GM21367 (cell line): ENCODE results near the gene PARD6G.
"Not testable (repeated sequence)": the region's sequence is repeated elsewhere in the genome, so short reads cannot be mapped to it uniquely, and the experiment has no call there.

Experiments used
- ATAC-seq: cut with Tn5 transposase; IDR thresholded peaks from one replicate; pipeline ENCODE4 v1.9.1; 2021; ENCODE audit not compliant: unreplicated experiment

The PARD6G gene

DNA sequence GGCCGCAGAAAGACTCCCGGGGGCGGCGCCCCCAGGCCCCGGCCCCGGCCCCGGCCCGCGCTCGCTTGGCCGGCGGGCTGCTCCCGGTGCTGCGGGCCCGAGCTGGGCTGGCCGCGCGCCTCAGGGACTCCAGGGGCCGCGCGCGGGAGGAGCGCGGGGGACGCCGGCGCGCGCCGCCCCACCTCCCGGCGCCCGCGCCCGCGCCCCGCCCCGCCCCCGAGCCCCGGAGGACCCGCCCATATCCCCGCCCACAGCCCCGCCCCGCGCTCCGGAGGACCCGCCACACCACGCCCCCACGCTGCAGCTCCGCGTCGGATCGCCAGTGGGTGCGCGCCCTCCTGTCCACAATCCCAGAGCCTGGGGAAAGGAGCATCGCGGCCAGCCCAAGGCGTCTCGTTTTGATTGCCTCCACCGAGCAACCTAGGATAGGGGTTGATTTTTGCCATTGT, at the start of gene PARD6G:
PARD6G (minus strand) TSS at position 122 of the 449 bp plus-strand sequence. CDS start 166 bp downstream, outside the sequence.
- no peak for ATAC-seq

DNA sequence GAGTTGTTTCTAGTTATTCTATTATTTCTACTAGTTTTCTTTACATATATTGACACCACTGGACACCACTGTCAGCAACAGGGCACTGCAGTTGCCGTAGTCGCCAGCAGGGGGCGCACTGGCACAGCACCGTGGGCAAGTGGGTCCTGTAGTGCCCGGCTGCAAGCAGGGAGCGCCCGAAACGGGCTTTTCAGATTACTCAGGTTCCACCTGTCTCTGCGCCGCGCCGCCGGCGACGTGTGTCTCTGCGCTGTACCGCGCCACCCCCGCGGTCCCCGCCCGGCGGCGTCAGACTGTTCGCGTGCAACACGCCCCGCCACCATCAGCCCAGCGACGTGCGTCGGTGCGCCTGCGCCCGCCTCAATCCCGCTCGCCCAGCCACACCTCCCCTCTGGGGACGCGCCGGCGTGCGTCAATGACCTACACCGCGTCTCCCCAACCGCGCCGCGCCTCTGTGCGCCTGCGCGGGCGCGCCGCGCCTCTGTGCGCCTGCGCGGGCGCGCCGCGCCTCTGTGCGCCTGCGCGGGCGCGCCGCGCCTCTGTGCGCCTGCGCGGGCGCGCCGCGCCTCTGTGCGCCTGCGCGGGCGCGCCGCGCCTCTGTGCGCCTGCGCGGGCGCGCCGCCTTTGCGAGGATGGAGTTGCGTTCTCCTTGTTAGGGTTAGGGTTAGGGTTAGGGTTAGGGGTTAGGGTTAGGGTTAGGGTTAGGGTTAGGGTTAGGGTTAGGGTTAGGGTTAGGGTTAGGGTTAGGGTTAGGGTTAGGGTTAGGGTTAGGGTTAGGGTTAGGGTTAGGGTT, 15.1 kb upstream of the PARD6G start:
- not testable (repeated sequence) for ATAC-seq

GRCh38 chr18:80259610-80260009, 12.3 kb upstream of the PARD6G start:
- ATAC-seq, result no peak

DNA sequence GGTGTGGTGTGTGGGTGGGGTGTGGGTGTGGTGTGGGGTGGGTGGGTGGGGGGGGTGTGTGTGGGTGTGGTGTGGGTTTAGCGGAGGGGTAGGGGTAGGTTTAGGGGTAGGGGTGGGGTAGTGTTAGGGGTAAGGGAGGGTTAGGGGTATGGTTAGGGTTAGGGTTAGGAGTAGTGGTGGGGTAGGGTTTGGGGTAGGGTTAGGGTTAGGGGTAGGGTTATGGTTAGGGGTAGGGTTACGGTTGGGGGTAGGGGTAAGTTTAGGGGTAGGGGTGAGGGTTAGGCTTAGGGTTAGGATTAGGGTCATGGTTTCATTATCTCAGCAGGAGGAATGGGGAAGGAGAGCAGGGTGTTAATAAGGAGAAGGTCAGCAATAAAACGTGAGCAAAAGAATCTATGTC, 11.3 kb upstream of the PARD6G start:
- ATAC-seq, result no peak

DNA sequence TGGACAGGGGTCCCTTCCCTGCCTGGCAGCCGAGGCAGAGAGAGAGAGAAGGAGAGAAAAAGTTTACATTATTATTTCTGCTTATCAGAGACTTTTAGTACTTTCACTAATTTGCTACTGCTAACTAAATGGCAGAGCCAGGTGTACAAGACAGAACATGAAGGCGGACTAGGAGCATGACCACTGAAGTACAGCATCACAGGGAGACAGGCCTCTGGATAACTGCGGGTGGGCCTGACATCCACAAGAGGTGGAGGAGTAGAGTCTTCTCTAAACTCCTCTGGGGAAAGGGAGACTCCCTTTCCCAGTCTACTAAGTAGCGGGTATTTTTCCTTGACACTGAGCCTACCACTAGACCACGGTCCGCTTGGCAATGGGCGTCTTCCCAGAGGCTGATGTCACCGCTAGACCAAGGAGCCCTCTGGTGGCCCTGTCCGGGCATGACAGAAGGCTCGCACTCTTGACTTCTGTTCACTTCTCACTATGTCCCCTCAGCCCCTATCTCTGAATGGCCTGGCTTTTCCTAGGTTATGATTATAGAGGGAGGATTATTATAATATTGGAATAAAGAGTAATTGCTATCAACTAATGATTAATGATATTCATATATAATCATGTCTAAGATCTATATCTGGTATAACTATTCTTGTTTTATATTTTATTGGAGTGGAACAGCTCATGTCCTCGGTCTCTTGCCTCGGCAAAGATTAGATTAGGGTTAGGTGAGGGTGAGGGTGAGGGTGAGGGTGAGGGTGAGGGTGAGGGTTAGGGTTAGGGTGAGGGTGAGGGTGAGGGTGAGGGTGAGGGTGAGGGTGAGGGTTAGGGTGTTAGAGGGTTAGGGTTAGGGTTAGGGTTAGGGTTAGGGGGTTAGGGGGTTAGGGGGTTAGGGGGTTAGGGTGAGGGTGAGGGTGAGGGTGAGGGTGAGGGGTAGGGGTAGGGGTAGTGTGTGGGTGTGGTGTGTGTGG, 10.5 kb upstream of the PARD6G start:
- not testable (repeated sequence) for ATAC-seq

- no peak for ATAC-seq
Measured at GRCh38 chr18:80254971-80255500, 7.7 kb upstream of the PARD6G start.

- ATAC-seq, result no peak
Measured at GRCh38 chr18:80253871-80254492, 6.7 kb upstream of the PARD6G start.

- no peak for ATAC-seq
Measured at GRCh38 chr18:80253236-80253635, 5.9 kb upstream of the PARD6G start.

- no peak for ATAC-seq
Measured at GRCh38 chr18:80252136-80252535, 4.8 kb upstream of the PARD6G start.

DNA sequence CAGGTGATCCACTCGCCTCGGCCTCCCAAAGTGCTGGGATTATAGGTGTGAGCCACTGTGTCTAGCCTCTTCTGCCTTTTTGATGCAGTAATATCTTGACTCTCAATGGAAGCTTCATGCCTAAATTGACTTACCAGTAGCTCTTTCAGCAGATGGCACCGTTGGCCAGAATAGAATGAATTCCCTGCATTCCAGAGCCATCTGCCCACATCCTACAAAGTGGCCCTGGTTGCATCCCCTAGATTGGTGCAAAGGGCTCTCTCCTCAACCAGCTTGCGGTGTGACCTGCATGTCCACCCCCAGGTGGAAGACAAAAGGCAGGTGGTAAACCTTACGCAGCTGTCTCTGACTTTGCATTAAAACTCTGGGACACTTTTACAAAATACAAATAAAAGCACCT, 4.4 kb upstream of the PARD6G start:
- ATAC-seq, result no peak

DNA sequence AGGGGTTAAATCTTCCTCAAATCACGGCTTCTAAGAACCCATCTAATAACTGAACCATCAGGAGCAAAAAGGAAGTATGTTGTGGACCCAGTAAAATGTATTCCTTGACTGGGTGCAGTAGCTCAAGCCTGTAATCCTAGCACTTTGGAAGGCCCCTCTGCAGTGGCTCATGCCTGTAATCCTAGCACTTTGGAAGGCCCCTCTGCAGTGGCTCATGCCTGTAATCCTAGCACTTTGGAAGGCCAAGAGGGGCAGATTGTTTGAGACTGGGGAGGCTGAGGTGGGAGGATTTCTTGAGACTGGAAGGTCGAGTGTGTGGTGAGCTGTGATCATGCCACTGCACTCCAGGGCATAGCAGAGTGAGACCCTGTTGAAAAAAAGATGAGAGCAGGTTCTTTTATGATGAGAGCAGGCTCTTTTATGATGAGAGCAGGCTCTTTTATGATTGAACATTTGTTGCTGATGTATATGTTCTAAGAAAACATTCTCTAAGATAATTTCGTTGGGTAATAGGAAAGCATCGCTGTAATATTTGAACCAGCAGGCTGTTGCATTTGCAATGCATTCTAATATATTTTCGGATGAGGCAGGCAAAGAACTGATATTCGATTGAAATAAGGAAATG, 3.5 kb upstream of the PARD6G start:
- no peak for ATAC-seq

- ATAC-seq, result no peak
Measured at GRCh38 chr18:80249217-80250093, 2.1 kb upstream of the PARD6G start.

DNA sequence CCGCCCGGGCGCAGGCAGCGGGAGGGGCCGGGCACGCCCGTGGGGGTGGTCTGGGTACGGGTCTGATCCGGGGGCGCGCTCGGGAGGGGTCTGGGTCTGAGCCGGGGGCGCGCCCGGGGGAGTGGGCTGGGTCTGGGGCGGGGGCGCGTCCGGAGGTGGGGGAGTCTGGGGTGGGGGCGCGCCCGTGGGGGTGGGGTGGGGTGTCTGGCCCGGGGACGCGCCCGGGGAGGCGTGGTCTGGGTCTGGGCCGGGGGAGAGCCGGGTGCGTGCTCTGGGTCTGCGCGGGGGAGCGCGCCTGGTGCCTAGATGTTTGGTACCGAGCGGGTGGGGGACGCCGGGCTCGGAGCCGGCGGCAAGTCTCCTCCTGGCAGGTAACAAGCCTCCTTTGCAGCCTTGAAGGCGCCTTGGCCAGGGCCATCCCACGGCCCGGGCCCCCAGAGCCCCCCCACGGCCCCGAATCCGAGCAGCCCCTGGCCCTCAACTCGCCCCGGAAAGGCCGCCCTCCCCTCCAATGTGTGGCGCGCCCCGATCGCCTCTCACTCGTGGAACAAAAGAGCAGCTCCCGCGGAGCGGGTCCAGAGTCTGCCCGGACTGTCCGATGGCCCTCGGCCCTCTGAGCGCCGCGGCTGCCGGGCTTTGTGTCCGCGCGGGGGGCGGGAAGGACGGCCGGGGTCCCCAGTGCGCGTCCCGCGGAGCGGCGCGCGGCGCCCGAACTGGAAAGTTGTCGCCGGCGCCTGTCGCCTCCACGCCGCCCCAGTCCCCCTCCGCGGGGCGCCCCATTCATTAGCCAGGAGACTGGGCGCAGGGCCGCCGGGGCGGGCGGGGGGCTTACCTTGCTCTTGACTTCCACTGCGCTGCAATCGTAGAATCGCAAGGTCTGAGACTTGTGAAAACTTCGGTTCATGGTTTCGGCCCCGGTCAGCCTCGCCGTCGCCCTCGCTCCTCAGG, 595 bp downstream of the PARD6G start:
- no peak for ATAC-seq

GRCh38 chr18:80245781-80246444, 1.4 kb downstream of the PARD6G start:
- ATAC-seq, result no peak

DNA sequence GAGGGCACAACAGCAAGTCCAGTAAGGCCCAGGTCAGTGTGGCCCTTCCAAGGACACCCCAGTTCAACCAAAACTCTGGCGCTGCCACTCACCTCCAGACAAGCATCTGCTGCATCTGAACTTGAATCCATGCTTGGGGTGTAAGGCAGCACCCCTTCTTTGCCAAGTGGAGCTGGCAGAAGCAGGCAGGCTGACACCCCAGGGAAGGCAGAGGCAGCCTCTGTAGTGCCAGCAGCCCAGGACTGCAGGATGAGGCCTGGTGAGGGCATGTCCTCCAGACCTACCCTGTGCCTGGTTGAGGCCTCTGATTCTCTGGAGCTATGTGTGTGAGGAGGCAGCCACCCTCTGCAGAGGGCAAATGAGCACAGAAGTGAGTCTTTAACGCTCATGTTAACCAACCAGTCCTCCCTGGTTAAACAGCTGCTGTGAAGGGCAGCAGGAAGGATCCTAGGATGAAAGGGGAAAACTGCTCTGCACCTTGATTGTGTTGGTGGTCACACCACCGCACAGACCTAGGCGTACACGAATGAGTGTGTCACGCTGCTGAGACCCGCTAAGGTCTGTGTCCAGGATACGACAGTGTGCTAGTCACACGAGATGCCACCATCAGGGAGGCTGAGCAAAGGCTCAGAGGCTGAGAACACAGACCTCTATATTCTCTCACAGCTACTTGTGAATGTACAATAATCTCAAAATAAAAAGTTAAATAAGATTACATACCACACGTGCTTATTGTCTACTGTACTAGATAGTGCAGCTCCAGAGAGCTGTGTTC, 2.2 kb downstream of the PARD6G start:
- no peak for ATAC-seq

DNA sequence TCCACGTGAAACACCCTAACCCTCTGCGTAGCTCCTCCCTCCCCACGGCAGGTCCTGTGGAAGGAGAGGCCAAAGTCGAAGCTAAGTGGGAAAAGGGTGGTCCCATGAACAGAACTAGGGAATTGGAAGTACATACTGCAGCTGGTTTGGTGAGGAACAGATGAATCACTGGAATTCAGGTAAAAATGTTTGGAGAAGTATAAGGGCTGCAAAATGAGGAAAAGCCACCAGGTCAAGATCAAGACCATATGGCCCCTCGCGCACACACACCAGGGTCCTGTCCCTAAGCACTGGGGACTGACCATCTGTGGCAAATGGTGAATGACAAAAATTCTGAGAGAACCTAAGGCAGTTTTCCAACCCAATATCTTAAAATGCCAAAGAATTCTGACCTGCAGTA, 3.1 kb downstream of the PARD6G start:
- no peak for ATAC-seq

- ATAC-seq, result no peak
Measured at GRCh38 chr18:80243204-80243603, 4.1 kb downstream of the PARD6G start.
